HEK293 (cell line): ENCODE data around the gene SH3RF1.

ENCODE experiments used
- ZNF530 ChIP-seq: fragments of 450-650 bp; formaldehyde crosslinking; IDR thresholded peaks from 2 replicates; pipeline ENCODE4 v1.5.1; 2016; ENCODE audit warnings: low read depth, missing biosample characterization, missing genetic modification characterization
- ZNF629 ChIP-seq: fragments of 450-650 bp; formaldehyde crosslinking; IDR thresholded peaks from 2 replicates; pipeline ENCODE4 v1.5.1; 2017; ENCODE audit warnings: missing biosample characterization, missing genetic modification characterization
- ZNF843 ChIP-seq: fragments of 450-650 bp; formaldehyde crosslinking; IDR thresholded peaks from 2 replicates; pipeline ENCODE4 v1.5.1; 2016; ENCODE audit warnings: missing biosample characterization, missing genetic modification characterization
- TF ChIP-seq, protein P1 (sequence below): fragments of 450-650 bp; formaldehyde crosslinking; IDR thresholded peaks from 2 replicates; pipeline ENCODE4 v1.5.1; 2016; ENCODE audit warnings: missing biosample characterization, missing genetic modification characterization

DNA sequence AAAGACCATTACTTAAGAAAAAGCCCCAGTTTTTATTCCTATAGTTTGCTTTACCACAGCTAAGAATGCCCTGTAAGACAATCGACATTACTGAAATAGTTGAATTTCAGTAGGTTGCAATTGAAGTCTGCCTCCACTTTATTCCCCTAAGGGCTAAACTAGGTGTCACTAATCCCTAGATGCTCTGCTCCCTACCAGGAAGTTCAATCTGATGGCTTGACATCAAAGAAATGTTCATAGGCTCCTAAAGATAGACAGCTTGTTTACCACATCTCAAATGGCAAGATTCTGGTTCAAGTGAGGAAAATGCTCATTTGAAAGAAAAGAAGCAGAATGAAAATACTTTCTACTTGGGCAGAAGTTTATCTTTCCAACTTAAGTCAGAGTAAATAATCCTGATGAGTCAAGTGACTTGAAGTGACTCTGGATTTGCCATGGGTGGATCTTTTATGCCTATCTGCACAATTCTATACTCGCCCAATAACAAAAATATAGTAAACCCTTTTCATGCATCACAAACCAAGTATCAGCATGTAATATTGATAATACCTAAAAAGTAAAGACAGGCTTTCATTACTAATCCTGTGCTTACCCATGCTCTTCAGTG, 117.2 kb downstream of the SH3RF1 start:
- TF ChIP-seq ZNF530 (tag by site-specific recombination) = no peak
- TF ChIP-seq ZNF843 (tag by site-specific recombination) = no peak
- TF ChIP-seq, protein P1, sequence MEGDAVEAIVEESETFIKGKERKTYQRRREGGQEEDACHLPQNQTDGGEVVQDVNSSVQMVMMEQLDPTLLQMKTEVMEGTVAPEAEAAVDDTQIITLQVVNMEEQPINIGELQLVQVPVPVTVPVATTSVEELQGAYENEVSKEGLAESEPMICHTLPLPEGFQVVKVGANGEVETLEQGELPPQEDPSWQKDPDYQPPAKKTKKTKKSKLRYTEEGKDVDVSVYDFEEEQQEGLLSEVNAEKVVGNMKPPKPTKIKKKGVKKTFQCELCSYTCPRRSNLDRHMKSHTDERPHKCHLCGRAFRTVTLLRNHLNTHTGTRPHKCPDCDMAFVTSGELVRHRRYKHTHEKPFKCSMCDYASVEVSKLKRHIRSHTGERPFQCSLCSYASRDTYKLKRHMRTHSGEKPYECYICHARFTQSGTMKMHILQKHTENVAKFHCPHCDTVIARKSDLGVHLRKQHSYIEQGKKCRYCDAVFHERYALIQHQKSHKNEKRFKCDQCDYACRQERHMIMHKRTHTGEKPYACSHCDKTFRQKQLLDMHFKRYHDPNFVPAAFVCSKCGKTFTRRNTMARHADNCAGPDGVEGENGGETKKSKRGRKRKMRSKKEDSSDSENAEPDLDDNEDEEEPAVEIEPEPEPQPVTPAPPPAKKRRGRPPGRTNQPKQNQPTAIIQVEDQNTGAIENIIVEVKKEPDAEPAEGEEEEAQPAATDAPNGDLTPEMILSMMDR = no peak
- no peak for TF ChIP-seq ZNF629 (tag by site-specific recombination)
